GM10266 (cell line): ENCODE data around the gene CFAP54.
A peak's percentile ranks its signal among the peaks of the same experiment; 100 is the strongest.

Experiments
- DNase-seq: peaks from one replicate; pipeline ENCODE4 v3.0.0; 2012; ENCODE audit errors: extremely low spot score
- TF ChIP-seq, protein P1 (sequence below): IDR thresholded peaks from 2 replicates; pipeline ENCODE4 v1.5.1; 2012; ENCODE audit warnings: mild to moderate bottlenecking, low read depth; ENCODE audit not compliant: control insufficient read depth, insufficient read depth; ENCODE audit errors: missing control alignments

Gene CFAP54

DNA sequence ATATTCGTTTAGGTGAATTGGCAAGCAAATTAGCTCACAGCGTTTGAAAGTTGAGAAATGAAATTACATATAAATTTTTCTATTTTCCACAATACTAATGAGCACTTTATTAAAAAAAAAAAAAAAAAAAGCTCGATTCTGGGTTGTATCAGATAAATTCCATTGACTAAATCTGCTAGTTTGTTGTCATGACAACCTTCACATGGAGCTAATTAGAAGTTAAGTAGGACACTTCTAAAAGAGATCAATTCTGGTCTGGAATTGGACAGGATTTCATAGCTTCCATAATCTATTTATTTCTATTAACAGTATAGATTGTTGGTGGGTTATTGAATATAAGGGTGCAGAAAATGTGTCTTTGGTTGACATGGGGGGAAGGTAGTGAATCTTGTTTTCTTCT lies 332.2 kb downstream of the CFAP54 start:
- TF ChIP-seq, protein P1, sequence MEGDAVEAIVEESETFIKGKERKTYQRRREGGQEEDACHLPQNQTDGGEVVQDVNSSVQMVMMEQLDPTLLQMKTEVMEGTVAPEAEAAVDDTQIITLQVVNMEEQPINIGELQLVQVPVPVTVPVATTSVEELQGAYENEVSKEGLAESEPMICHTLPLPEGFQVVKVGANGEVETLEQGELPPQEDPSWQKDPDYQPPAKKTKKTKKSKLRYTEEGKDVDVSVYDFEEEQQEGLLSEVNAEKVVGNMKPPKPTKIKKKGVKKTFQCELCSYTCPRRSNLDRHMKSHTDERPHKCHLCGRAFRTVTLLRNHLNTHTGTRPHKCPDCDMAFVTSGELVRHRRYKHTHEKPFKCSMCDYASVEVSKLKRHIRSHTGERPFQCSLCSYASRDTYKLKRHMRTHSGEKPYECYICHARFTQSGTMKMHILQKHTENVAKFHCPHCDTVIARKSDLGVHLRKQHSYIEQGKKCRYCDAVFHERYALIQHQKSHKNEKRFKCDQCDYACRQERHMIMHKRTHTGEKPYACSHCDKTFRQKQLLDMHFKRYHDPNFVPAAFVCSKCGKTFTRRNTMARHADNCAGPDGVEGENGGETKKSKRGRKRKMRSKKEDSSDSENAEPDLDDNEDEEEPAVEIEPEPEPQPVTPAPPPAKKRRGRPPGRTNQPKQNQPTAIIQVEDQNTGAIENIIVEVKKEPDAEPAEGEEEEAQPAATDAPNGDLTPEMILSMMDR: no peak
- DNase-seq: no peak

DNA sequence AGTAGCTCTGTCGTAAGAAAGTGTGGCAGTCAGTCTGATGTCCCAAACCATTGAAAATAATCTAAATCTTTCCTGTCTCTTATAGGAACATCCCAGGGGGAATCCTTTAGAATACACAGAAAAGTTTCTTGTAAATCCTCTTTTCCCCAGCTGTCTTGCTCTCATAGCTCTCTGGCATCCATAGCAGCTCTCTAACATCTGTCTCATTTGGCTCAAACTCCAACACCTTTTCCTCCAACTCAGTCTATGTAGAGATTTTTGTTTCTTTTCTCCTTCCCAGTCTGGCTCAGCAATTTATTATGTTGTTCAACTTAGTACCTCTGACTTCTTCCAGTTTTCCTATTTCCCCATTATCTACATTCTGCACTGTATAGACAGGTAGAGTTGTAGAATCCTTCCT lies 333.3 kb downstream of the CFAP54 start:
- DNase-seq: no peak
- TF ChIP-seq, protein P1: no peak

DNA sequence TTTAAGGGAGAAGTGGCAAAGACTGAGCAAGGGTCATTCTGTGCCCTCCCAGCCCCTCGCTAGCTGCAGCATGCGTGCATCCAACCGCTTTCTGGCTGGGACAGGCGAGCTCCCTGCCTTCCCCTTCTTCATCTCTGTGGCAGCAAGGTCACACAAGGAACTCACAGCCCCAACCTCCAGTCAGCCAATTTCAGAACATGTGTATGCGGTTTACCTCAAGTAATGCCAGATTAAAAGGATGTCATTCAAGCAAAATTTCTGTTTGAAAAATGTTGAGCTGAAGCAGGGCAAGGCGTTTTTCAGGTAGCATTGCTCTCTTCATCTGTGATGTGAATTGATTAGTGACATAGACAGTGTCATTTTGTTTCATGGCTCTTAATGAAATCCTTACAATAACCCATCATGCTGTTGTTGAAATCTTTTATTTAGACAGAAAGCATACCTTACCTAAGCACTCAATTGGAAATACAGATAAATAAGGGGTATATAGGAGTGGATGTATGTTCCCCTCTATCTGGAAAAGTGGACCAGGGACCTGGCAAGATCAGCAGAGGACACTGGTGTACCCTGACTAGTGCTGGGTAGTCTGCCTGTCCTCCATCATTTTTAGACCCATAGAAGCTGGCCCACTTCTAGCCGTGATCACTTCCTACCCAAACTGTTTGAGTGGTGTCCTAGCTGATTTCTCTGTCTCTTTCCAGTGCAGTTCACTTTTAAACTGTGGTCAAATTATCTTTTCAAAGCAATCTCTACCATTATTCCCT lies 334.9 kb downstream of the CFAP54 start:
- DNase-seq: no peak
- TF ChIP-seq, protein P1: no peak

DNA sequence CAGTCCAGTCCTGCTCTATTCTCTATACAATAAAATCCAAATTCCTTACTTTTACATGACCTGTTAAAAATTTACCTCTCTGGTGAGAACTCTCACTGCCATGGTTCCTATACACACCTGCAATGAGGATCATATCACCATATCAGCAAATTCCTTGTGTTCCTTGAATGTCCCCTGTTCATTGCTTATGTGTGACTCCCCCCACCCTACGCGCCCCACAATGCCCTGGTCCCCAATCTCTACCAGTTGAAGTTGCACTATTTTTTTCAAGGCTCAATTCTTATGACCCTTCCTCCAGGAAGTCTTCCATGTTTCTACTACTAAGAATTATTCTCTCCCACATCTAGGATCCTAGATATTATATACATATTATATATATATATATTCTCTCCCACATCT lies 335.5 kb downstream of the CFAP54 start:
- no peak for DNase-seq

DNA sequence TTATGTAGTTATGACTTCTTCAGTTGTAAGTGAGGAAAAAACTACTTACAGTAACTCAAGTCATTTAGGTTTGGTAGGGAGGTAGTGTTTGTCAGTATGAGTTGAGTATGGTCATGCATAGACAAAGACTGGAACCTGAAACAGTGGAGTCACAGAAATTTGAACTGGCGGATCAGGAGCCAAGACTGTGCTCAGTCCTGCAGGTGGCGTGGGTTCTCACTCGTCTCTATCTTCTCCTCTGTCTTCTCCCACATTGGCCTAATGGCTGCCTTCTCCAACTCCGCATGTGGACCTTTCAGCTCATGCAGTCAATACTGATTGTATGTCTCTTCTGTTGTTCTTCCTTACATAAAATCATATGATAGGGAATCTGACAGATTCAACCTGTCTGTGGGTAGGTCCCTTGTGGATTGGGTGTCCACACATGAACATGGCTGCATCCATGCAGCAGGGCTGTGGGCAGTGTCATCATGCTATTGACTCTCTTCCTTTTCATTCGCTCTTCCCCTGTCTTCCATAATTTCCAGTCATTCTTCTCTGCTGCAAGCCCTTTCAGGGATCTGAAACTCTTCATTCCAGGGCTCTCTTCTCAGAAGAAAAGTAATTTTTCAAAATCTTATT lies 338.9 kb downstream of the CFAP54 start:
- no peak for DNase-seq
- TF ChIP-seq, protein P1: peak; percentile 9

More for the DNA sequence above, 335.5 kb downstream of the CFAP54 start:
- TF ChIP-seq, protein P1: no peak

DNA sequence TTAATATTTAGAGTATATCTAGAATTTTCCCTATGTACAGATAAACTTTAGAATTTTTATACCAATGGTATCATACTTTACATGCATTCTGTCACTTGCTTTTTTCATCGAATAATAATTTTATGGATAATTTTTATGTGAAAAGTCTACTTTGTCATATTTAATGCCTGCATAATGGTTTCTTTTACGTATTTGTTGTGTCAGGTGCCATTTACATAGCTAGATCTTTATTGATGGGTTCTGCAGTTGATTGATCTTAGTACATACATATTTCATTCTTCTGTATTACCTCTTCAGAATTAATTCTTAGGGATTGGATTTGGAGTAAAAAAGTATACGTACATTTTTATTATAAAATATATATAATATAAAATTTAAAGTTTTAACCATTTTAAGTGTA lies 340.0 kb downstream of the CFAP54 start:
- TF ChIP-seq, protein P1: no peak
- no peak for DNase-seq

DNA sequence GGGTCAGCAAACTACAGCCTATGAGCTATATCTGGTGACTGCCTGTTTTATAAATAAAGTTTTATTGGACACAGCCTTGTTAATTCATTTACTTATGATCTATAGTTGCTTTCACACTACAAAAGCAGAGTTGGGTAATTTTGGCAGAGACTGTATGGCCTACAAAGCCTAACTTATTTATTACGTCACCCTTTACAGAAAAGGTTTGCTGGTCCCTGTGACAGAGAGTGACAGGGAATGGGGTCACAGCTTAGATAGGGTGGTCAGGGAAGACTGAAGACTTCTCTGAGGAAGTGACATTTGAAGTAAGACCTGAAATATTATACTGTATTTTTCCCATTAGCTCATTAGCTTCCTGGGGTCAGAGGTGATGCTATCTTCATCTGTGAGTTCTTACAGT lies 342.0 kb downstream of the CFAP54 start:
- no peak for DNase-seq
- TF ChIP-seq, protein P1: no peak
